Dermis blood vessel endothelial cell (primary cell): ENCODE results near the gene NTNG1. TPM values are rescaled to one million over a fixed set of nuclear protein-coding genes. Genes with fewer than 3 reads are reported as not detected.

Experiments
- DNase-seq: peaks from one replicate; pipeline ENCODE4 v3.0.0; 2010
- total RNA-seq: library from RNA; depleted of rRNA; stranded (reverse); fragments of >200 nt; gene quantifications from 2 replicates; pipeline ENCODE4 v1.2.3, GENCODE V29; 2014

Gene NTNG1
- total RNA-seq, 1 donor from 2014 or later, result under 0.01 TPM

DNA sequence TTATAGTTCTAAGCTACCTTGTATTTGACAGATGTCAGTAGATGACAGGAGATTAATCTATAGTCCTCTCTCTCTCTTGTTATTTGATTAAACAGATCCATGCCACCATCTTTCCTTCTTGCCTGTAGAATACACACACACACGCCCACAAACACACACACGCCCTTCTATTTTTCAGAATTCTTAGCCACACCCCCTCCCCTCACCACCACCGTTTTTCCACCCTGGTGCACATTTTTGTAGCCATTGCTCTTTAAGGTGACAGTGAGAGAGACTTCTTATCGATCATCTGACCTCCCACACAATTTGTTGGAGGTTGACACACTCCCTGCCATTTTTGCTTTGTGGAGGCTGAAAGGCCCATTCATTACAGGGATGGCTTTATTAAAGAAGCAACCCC lies 123.2 kb downstream of the NTNG1 start:
- no peak for DNase-seq

GRCh38 chr1:107264561-107264960 lies 123.7 kb downstream of the NTNG1 start:
- no peak for DNase-seq

GRCh38 chr1:107267489-107267888 lies 126.7 kb downstream of the NTNG1 start:
- no peak for DNase-seq

GRCh38 chr1:107272321-107272720 lies 131.5 kb downstream of the NTNG1 start:
- no peak for DNase-seq

GRCh38 chr1:107273515-107273914 lies 132.7 kb downstream of the NTNG1 start:
- no peak for DNase-seq

DNA sequence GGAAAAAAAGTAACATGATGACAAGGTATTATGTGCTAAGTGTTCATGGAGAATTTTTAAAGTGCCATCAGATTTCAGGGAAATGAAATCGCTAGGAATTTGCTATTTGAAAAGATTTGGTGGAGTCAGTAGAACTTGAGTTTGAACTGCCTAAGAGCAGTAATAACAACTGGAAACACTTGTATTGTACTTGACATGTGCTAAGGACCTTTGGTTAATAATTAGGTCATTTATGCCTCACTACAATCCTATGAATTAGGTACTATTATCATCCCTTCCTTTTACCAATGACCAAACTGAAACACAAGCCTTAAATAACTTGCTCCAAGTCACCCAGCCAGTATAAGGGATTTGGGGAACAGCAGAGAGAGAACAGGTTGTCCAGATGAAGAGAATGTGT lies 133.4 kb downstream of the NTNG1 start:
- DNase-seq, result no peak

DNA sequence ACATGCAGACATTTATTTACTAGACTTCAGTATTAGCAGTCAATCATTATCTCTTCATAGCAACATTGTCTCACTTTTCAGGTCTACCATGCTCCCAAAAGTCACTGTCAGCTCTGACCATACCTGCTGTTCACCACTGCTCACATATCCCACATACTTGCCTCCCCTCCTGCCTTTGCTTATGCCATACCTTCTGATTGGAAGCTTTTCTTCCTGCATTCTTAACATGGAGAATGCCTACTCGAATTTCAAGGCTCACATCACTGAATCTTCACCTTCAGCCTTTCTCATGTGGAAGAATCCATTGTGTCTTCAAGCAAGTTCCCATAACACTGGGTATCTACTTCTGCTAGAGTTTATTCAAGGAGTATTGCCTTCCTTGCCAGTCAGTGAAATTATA lies 135.4 kb downstream of the NTNG1 start:
- DNase-seq, result no peak

- peak; percentile 9 for DNase-seq
These were observed 136.2 kb downstream of the NTNG1 start for GRCh38 chr1:107277022-107277421.

DNA sequence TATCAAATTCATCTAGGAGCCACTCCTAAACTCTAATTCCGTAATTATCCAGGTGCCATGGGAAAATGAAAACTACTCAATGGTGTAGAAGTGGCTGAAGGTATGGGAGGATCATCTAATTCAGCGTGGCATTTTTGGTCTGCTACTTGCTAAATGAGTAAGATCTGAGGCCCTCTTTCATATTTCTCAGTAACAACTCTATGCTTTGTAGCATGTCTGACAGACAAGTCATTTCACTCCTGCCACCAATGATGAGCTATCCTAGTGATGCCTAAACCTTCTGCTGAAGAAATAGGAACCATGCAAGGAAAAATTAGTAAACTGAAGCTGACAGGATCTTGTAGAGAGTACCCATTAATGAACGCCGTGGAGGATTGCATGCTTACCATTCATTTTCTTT lies 145.3 kb downstream of the NTNG1 start:
- DNase-seq, result no peak

DNA sequence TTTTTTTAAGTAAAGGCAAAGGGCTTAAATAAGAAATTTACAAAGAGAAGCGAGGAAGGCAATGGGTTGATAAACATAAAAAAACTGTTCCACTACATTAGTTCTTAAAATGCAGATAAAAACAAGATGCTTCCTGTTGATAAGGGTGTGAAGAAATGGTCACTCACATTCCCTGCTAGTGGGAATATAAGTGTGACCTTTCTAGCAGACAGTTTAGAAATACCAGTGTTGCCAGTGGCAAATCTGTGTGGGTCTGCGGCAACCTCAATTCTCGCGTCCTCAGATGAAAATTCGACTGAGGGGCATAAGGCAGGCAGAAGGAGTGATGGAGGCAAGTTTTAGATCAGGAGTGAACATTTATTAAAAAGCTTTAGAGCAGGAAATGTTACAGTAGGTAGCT lies 151.1 kb downstream of the NTNG1 start:
- DNase-seq, result no peak

DNA sequence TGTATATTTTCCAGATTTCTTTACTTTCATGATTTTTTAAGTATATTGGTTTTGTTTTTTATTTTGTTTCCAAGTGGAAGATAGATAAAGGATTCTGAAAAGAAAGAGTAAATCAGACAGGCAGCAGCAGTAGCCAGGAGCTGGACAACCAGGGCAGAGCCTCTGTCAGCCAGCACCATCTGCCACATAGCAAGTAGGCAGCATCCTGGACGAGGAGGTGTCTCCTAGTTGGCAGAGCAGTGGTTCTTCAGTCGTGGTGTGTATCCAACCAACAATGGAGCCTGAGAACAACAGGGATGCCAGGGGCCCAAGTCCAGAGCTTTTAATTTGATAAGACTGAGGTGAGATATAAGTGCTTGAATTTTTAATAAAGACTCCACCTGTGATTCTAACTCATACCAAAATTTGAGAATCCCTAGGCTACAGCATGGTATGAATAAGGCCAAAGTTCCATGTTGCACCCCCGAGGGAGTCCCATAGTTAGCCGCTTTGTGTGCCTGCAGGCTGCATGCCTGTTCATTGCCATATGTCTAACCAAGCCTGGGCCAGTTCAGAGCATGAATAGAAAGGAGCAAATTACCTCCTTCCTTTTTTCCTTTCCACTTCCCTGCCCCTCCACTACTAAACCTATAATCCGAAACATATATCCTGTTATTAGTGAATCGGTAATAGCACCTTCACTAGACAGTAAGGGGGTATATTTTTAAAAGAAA lies 153.2 kb downstream of the NTNG1 start:
- DNase-seq, result no peak

DNA sequence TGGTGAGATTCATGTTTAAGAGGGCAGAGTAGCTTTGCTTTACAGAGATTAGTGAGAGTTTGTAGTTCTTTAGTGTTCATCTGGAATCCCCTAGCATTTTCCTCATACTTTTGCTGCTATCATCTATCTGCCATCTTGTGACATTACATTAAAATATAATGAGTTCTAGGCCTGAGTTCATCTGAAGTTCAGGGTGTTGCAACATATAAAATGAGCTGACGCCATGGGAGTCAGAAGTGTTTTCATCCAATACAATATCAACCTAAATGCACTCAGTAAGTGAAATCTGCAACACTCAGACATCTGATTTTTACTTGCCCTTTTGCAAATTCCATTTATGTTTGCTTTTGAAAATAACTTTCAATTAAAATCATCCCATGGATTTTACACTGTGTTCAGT lies 153.8 kb downstream of the NTNG1 start:
- DNase-seq, result no peak

DNA sequence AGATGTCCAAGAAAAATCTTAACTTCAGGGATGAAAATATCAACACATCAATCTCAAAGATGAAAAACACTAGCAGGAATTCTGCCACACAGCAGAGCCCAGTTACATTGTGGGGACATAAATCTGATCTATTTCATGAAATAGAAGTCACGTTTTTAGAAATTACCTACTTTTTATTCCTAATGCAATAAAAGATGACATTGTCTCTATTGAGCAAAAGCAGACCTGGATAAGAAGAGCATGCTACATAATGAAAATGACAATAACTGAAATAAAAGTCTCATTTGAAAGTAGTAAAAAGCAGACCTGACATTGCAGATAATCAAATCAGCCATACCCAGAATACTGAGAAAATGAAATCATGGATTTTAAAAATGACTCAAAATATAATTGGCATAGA lies 156.8 kb downstream of the NTNG1 start:
- DNase-seq, result no peak

- no peak for DNase-seq
These were observed 157.7 kb downstream of the NTNG1 start for GRCh38 chr1:107298526-107298925.

DNA sequence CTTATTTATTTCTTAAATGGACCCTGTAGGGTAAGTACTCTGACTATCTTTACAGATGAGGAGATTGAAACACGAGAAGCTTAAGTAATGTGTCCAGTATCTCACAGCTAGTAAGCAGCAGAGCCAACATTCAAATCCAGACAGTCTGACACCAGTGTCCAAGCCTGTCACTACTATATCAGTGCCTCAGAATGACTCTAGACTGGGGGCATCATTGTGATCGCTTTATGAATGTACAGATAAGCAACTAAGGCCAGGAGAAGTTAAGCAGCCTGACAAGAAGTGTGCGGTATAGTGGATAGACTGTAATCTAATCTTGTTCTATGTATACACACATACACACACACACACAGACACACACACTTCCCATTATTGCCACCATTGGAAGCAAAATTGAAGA lies 158.7 kb downstream of the NTNG1 start:
- no peak for DNase-seq

- no peak for DNase-seq
These were observed 169.1 kb downstream of the NTNG1 start for GRCh38 chr1:107309962-107310361.

DNA sequence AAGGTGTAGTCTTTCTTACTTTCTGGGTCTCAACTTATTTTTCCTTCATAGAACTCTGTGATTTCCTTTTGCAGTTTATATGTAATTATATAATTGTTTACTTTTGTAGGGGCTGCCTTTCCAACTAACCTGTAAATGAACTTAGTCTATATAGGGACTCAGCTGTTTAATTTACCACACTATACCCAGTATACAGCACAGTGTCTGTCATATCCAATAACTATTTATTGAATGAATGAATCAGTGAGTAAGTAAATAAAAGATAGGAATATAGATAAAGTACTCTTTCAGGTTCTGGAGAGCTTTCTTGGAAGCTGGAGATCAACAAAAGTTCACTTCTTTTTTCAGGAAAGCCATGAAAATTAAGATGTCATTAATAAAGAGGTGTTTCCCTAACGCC lies 174.8 kb downstream of the NTNG1 start:
- DNase-seq, result no peak

DNA sequence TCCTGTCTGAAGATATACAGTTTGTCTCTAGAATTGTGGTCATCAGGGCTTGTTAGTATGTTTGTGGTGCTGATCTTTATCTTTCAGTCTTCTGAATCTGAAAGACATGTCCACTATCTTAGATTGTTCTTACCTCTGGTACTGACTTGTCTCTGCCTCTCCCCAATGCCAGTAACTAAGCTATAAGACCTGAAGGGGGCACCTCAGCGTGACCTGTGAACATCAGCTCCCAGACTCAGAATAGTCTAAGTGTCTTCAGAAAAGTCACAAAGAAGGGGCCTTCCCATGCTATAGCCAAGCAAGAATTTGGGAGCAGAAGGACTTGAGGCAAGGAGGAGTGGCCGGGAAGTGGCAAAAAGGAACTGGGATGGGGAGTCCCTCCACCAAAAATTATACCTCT lies 178.1 kb downstream of the NTNG1 start:
- no peak for DNase-seq

DNA sequence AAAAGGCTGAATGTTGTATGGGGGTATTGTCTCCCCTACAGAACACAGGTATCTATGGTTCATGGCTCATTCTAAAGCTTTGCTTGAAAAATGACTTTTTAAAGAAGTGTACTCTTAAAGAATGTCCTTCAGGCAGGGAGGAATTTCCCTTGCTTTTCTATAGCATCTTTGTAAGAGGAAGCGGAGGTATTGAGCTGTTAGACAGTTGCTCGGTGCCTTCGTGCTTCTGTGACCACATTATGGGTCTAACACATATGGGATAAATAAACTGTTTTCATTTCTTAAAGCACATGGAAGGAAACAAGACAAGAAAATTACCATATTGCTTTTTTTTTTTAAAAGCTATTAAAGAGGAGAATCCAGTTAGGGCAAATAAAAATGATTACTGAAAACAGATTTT lies 182.9 kb downstream of the NTNG1 start:
- DNase-seq, result no peak

DNA sequence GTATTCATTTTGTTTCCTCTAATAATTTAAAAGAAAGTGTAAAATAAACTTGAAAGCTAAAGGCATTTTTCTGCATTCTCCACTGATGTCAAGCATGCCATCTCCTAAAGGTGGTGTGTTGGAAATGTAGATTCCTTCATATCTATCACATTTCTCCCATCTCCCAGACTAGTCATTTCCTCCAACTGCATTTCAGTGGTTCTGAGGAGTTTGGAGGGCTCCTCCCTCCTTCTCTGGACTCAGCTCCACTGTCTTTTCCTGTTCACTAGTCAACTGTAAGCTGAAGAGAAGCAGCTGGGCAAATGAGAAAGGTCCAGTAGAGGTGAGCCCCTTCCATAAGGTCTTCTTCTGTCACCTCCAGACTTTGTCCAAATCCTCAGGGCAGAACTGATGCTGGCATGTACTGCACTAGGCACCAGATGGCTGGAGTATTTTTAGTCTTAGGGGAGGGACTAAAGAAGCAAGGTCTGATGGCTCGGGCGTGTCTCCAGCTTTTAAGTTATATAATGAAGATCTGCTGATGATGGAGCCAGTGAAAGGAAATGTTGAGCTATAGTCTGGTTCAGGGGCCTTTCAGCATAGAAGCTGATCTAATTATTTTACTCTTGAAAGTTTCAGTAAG lies 186.1 kb downstream of the NTNG1 start:
- no peak for DNase-seq

GRCh38 chr1:107327446-107327845 lies 186.6 kb downstream of the NTNG1 start:
- no peak for DNase-seq

DNA sequence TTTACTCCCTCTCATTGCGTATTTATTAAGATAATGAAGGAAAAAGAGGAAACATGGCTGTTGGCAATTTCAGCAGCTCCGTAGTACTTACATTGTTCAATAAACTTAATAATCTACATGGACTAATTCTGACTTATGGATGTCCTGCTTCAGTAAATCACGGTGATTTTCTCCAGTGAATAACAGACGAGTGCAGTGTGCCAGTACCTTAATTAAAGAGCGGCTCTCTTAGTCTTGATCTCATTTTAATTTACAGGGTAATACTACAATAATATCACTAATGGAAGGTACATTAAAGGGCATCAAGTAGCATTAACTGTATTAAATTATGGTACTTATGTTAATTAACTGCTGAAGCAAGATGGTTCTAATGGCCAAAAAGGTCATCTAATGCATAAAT lies 187.2 kb downstream of the NTNG1 start:
- DNase-seq, result no peak

DNA sequence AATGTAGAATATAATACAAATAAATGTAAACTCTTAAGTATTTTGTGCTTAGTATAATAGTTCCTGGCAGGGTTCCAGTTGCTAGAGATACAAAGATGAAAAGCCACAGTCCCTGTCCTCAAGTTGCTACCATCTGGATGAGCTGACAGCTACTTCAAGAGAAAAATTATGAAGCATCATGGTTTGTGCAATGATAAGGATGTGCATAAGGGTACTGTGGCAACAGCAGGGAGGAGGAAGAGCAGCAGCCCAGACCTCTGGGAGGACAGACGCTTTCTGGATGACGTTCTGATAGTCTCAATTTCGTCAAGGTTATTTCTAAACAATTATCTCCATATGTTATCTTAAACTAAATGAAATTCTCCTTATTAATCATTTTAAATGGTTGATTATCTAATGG lies 198.9 kb downstream of the NTNG1 start:
- DNase-seq, result no peak

DNA sequence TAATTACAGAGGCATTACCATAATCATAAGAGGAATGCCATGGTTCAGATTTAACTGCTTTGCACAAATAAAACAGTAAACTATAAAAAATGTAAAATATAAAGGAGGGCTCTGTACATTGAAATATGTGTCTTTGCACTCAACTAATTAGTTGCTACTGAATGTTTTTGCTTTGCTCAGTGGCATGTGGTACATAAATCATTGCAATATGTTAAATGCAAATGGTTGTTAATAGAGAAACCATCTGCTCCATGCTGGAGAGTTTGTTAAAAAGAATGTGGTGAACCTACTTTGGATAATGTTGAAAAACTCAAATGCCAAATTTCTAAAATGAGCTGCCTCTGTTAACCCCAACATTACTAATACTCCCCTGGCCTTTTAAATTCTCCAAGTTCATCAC lies 201.5 kb downstream of the NTNG1 start:
- no peak for DNase-seq

DNA sequence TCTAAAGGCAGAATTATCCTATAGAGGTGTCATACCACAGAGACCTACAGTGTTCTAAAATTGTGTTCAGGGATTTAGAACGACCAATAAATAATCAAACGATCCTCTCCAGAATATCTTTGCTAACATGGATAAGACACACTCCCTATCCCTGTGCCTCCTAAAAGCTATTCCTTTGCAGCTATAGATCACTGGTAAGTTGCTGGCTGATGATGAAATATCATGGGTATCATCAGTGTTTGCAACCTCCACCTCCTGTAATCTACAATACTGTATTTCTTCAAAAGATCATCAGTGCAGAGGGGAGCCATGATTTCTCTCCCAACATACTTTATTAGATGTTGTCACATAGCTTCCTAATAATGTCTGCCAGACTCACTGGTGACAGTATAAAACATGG lies 201.9 kb downstream of the NTNG1 start:
- DNase-seq, result no peak
